TTC549 (cell line): Measurements from ENCODE around the gene C2CD4A.
"Not testable (repeated sequence)": the region's sequence is repeated elsewhere in the genome, so short reads cannot be mapped to it uniquely, and the experiment has no call there.

Source experiments
- FAIRE-seq: peaks from 2 replicates; lab custom pipeline; 2012; peaks lifted over from hg19 to GRCh38; lab: Jason Lieb, UNC

C2CD4A gene

DNA sequence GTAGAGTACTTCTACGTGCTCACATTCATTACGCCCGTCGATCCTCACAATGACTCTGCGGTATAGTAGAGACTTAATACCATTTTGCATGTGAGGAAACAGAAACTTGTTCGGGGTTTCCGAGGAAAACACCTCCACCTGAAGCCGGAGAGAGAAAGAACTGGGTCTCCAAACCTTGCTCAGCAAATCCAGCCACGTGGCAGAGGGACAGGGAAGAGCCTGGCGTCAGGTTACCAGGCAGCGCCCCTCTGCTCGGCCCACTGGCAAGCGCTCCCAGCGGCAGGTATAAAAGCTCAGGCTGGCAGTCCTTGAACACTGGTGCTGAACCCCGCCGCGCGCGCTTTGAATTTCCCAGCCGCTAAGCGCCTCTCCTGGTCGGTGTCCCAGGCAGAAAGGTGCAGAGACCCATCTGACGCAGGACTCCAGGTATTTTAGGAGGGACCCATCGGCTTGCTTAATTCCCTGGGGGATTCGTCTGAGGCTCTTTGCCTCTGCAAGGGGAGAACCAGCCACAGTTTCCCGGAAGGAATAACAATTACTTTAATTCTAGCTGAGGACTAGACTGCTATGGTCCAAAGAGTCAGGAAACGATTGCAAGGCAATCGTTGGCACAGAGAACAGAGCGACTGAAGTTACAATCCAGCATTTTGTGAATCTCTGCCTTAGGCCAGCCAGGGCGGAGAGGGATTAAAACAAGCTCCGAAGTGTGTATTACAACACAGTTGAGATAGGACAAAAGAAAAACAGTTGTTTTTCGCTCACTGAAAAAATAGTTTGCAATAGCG, at the start of gene C2CD4A:
C2CD4A (plus strand) TSS at position 315 of the 785 bp plus-strand sequence. CDS start 637 bp downstream, outside the sequence.
- no peak for FAIRE-seq

DNA sequence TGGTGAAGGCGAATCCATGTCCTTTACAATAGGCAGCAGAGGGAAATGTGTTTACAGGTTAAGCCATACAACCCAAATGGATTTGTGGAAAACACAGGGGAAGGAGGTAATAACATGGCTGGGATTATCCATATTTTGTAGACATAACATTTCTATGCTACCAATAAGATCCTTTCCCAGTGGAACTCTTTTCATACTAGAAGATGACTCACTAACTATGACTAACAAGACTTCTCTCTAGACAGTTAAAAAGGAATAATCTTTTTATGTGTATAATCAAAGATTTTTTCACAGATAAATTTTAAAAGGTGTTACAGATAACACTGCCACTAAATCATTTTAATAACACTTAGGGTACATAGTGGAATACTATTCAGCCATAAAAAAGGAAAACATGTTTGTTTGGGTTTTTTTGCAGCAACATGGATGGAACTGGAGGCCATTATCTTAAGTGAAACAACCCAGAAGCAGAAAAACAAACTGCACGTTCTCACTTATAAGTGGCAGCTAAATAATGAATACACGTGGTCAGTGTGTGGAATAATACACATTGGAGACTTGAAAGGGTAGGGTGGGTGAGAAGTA, 46.1 kb upstream of the C2CD4A start:
- no peak for FAIRE-seq

DNA sequence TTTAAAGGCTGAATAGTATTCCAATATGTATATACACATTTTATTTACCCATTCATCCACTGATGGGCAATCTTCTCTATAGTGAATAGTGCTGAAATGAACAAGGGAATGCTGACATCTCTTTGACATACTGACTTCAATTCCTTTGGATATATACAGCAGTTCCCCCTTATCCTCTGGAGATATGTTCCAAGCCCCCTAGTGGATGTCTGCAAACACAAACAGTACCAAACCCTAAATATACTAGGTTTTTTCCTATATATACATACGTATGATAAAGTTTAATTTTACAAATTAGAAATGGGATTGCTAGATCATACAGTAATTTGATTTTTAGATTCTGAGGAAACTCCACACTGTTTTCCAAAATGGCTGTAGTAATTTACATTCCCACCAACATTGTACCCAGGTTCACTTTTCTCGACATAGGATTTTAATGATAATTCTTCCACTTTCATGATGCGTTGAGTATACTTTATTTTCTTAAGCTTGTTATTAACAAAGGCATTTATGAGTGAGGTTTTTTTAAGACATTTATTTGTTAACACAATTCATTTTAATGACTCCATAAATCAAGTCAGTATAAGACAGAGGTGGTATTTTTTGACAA, 44.7 kb upstream of the C2CD4A start:
- FAIRE-seq, result no peak

- FAIRE-seq, result no peak
Measured at GRCh38 chr15:62026487-62027262, 40.1 kb upstream of the C2CD4A start.

- no peak for FAIRE-seq
Measured at GRCh38 chr15:62027263-62027565, 39.6 kb upstream of the C2CD4A start.

DNA sequence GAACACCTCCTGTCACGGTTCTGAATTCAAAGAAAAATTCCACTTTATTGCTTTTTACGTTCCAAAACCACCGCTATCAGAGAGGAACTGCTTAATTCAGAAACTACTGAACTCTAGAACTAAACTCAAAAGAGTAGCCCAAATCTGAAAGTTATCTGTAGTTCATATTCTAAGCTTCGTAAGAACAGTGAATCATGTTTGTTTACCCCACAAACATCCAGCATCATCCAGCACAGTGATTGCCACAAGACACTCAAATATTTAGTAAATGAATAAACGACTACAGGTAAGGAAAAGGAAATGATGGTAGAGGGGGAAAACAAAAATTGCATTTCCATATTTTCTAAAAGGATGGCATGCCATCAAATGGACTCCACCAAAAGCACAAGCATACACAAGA, 38.9 kb upstream of the C2CD4A start:
- FAIRE-seq, result no peak

DNA sequence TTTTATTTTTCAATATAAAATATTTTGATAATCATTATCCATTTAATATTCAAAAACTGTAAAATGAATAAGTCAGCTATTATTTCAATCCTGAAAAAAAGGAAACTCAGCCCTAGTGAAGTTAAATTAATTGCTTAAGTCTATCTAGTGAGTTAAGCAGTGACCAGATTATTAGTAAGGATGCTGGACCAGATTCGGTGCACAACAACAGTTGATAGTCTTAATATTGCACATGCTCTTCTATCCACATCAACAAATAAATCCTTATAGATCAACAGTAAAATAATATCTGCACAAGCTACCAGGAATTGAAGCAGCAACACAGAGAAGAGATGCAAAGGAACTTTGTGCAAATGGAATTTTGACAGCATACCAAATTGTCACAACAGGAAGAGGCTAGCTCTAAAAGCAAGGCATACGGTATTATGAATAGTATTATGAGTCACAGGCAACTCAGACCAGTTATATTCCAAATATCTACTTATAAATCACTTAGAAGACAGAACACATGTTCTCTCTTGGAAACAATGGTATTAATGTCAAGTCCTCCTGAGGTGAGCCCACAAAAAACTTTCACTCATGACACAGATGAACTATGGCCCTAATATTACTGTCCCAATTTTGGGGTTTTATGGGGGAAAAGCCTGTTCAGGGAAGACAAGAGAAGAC, 31.4 kb upstream of the C2CD4A start:
- FAIRE-seq, result no peak

DNA sequence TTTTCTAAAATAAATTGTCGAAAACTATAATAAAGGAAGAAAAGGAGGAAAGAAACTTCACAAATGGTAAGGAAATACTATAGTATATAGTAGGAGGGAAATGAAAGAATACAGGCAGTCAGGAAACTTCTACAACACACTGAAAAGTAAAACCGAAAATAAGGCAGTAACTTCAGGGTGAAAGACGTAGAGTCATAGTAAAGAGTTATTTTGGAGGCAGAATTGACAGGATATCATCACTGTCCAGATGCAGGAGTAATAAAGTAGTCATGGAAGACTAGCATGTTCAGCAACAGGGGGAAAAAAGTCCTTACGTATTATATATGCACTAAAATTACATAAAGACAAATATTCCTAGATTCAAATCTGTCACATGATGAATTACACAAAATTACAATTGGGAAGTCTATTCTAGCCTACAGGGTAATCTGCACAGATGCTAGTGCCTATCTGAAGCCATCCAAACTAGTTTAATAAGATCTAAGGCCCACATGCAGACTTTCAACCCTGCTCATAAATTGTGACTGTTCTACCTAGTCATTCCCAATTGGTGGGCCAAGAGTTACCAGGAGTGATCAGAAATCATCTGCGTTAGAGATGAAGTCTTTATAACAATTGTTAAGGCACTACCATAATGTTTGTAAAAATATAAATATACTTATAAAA, 20.6 kb upstream of the C2CD4A start:
- FAIRE-seq, result no peak

DNA sequence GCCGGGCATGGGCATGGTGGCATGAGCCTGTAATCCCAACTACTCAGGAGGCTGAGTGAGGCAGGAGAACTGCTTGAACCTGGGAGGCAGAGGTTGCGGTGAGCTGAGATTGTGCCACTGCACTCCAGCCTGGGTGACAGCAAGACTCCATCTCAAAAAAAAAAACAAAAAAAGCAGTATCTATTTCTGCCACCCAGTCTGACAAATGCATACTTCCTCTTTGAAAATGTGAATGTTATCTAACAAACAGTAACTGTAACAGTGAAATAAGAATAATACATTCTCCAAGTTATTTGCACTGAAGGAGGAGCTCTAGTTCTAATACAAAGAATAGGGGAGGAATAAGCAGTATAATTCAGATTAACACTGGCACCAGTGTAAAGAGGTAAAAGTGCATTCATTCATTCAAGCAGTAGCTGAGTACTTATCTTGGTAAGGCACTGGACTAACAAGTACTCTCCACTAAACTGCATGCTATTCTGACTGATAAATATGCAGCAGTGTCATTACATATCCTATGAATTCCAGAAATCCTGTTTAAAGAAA, 19.4 kb upstream of the C2CD4A start:
- FAIRE-seq, result no peak

GRCh38 chr15:62048254-62048653, 18.5 kb upstream of the C2CD4A start:
- not testable (repeated sequence) for FAIRE-seq

DNA sequence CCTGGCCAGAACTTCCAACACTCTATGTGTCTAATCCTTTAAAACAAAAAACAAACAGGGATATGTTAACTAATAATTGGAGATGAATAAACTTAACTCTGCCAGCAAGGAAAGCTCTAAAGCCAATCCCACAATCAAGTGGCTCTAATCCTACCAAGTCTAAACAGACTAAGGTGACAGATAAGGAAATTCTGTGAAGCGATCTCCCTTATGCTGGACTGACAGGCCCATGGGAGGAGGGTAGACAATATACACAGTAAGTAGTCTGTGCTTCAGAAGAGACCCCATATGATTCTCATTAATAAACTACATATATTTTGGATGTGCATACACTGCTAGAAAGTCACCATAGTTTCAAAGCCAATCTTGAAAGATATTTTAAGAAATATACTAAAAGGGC, 16.7 kb upstream of the C2CD4A start:
- FAIRE-seq, result no peak

GRCh38 chr15:62051166-62051565, 15.6 kb upstream of the C2CD4A start:
- no peak for FAIRE-seq

- FAIRE-seq, result no peak
Measured at GRCh38 chr15:62052713-62053112, 14.1 kb upstream of the C2CD4A start.

DNA sequence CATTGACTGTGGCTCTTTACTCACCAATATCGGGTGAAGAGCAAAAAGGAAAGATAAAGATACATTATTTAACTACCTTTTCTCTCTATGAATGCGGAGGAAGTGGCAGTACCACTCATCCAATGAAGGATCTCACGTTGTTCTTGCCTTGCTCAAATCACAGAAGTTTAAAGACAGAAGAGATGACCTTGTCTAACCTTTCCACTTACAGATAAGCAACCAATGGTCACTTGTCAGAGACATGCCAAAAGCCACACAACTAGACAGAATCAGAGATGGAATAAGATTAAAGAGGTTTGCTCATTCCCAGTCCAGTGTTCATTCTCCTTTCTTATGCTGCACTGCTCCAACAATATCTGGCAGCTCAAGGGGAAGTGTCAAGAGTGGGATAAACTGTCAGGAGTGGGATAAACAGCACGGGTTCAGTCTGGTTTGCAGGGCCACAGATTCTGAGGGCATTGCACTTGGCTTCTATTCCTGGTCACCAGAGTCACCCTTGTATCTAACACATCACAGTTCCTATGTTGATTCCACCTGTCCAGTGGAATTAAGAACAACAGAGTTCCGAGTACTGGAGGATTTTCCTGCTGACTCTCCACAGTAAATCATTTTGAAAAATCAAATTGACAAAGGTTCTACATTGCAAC, 13.2 kb upstream of the C2CD4A start:
- FAIRE-seq, result no peak

- no peak for FAIRE-seq
Measured at GRCh38 chr15:62054979-62055378, 11.8 kb upstream of the C2CD4A start.

DNA sequence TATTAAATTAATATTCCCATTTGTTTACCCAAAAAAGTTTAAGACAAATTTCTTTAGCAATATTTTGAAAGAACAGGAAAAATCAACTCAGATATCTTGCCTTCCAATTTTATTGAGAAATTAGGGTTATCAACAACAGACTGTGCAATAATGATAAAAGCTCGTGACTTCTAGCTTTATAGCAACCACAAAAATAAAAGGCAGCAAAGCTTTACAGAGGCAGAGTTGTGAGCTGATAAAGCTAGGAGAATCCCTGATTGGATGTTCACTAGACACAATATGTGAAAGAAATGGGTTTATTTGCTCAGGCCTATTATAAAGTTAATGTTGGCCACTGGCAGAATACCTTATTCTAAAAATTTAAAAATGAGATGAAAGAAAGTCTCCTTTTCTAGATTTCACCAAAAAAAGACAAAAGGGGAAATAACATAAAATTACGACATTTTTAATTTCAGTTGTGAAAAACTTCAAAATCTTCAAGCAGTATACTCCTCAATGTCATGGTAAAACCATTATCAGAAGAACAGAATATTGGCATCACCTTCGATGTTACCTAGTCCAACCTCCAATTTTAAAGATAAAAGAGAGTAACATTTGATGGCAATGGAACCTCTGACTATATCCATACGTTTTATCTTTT, 9.3 kb upstream of the C2CD4A start:
- no peak for FAIRE-seq

DNA sequence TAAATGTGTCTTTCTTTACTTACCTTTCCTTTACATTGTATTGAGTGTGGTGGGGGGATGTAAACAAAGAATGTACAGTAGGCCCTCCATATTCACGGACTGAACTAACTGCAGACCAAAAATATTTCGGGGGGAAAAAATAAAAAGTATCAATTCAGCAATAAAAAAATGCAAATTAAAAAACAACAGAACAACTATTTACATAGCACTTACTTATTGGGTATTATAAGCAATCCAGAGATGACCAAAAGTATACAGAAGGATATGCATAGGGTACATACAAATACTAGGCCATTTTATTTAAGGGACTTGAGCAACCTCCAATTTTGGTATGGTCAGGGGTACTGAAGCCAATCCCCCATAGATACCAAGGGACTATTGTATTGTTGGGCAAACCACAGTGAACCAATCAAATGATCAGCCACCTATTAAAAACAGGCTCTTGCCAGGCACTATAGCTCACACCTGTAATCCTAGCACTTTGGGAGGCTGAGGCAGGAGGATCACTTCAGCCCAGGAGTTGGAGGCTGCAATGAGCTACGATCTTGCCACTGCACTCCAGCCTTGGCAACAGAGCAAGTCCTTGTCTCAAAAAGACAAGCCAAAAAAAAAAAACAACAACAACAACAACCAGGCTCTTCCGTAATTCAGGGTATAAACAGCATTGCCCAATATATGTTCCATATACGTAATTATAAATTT, 8.3 kb upstream of the C2CD4A start:
- no peak for FAIRE-seq

DNA sequence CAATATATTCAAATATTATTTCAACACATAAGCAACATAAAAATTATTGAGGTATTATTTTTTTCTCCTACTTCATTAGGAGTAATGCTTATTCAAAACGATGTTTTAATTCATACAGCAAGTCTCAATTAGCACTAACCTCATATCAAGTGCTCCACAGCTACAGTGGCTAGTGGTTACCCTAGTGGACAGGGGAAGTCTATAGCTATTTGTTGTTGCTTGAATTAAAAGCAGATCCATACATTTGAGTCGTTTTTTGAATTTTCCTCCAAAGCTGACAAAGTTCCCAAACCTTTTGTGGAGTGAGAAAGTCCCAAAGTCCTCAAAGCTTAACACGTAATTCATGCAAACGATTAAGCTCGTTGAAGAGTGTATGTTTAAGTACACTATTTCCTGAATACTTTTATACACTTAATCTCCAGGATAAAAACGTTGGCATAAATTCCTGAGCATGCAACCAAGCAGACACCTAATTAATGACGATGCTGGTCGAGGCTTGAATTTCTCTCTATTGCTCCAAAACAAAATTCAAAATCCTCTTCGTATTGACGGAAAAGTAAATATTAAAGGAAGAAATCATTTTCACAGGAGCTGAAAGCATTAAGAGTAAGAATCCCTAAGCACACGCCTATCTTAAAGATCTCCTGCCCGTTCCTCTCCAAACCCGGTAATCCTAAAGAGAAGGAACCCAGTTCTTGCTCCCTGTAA, 7.5 kb upstream of the C2CD4A start:
- no peak for FAIRE-seq

- FAIRE-seq, result no peak
Measured at GRCh38 chr15:62059816-62060112, 7.0 kb upstream of the C2CD4A start.
